HEK293 (cell line): ENCODE data around the gene B3GNT9.

Experiments used
- CTCF ChIA-PET: fragments of 350-600 bp; formaldehyde crosslinking; extraction: SDS; loops from one replicate; lab custom pipeline; 2021; ENCODE audit warnings: antibody characterized with exemption; lab: Yijun Ruan, JAX
- POLR2A ChIA-PET: fragments of 300-600 bp; formaldehyde crosslinking; extraction: SDS; loops from one replicate; lab custom pipeline; 2020; ENCODE audit warnings: antibody characterized with exemption, inconsistent platforms; lab: Yijun Ruan, JAX
- H3K27ac ChIP-seq: fragments of 200-500 bp; sonication (Bioruptor generic); 2 replicates; pipeline ENCODE4 v1.5.1; 2014; ENCODE audit warnings: low read depth, low read length, control low read depth, inconsistent platforms; ENCODE audit errors: extremely low read depth
- H3K36me3 ChIP-seq, 2 experiments: fragments of 200-500 bp in 1 of 2; sonication (Bioruptor generic) in 1 of 2; 1 replicate in 1 of 2; 2 replicates in 1 of 2; pipeline ENCODE4 v1.5.1; 2014 to 2017; ENCODE audit warnings: inconsistent platforms in 2 of 2, low read length in 2 of 2; ENCODE audit not compliant: control insufficient read depth in 2 of 2, insufficient read depth in 1 of 2
- H3K4me1 ChIP-seq: fragments of 200-500 bp; sonication (Bioruptor generic); 2 replicates; pipeline ENCODE4 v1.5.1; 2014; ENCODE audit warnings: mild to moderate bottlenecking, low read length, inconsistent platforms; ENCODE audit not compliant: control insufficient read depth, insufficient read depth
- H3K4me3 ChIP-seq: 2 replicates; pipeline ENCODE4 v1.5.1; 2011; ENCODE audit warnings: low read depth, mild to moderate bottlenecking, control low read depth, low read length, moderate library complexity
- H3K9me3 ChIP-seq: fragments of 200-500 bp; sonication (Bioruptor generic); 2 replicates; pipeline ENCODE4 v1.5.1; 2014; ENCODE audit warnings: low read depth, low read length, inconsistent platforms; ENCODE audit not compliant: control insufficient read depth, insufficient read depth
- ELK4 ChIP-seq: IDR thresholded peaks from 2 replicates; pipeline ENCODE4 v1.6.1; 2011; ENCODE audit warnings: mild to moderate bottlenecking, low read depth, low read length, borderline replicate concordance
- PBX3 ChIP-seq: sonication (generic); formaldehyde crosslinking; IDR thresholded peaks from 2 replicates; pipeline ENCODE4 v1.8.1; 2022; ENCODE audit warnings: mild to moderate bottlenecking, moderate library complexity, missing genetic modification reagents
- TRIM28 ChIP-seq: IDR thresholded peaks from 2 replicates; pipeline ENCODE4 v1.6.1; 2011; ENCODE audit warnings: low read length, control low read depth, borderline replicate concordance
- ZBTB17 ChIP-seq: fragments of 450-650 bp; formaldehyde crosslinking; IDR thresholded peaks from 2 replicates; pipeline ENCODE4 v1.5.1; 2016; ENCODE audit warnings: missing biosample characterization, missing genetic modification characterization
- ZNF202 ChIP-seq: fragments of 450-650 bp; formaldehyde crosslinking; IDR thresholded peaks from 2 replicates; pipeline ENCODE4 v1.5.1; 2016; ENCODE audit warnings: missing biosample characterization, missing genetic modification characterization, borderline replicate concordance
- ZNF449 ChIP-seq: fragments of 450-650 bp; formaldehyde crosslinking; IDR thresholded peaks from 2 replicates; pipeline ENCODE4 v1.5.1; 2017; ENCODE audit warnings: missing biosample characterization, mild to moderate bottlenecking, missing genetic modification characterization, moderate library complexity
- ZNF488 ChIP-seq: fragments of 450-650 bp; formaldehyde crosslinking; IDR thresholded peaks from 2 replicates; pipeline ENCODE4 v1.5.1; 2016; ENCODE audit warnings: missing biosample characterization, missing genetic modification characterization
- ZNF501 ChIP-seq: fragments of 450-650 bp; formaldehyde crosslinking; IDR thresholded peaks from 2 replicates; pipeline ENCODE4 v1.5.1; 2016; ENCODE audit warnings: missing biosample characterization, missing genetic modification characterization
- ZNF610 ChIP-seq: fragments of 450-650 bp; formaldehyde crosslinking; IDR thresholded peaks from 2 replicates; pipeline ENCODE4 v1.5.1; 2016; ENCODE audit warnings: missing biosample characterization, missing genetic modification characterization, borderline replicate concordance
- ZNF776 ChIP-seq: fragments of 450-650 bp; formaldehyde crosslinking; IDR thresholded peaks from 2 replicates; pipeline ENCODE4 v1.5.0; 2017; ENCODE audit warnings: missing biosample characterization, missing genetic modification characterization, borderline replicate concordance
- ZSCAN16 ChIP-seq: fragments of 450-650 bp; formaldehyde crosslinking; IDR thresholded peaks from 2 replicates; pipeline ENCODE4 v1.5.1; 2016; ENCODE audit warnings: missing biosample characterization, missing genetic modification characterization
- ZSCAN4 ChIP-seq: fragments of 450-650 bp; formaldehyde crosslinking; IDR thresholded peaks from 2 replicates; pipeline ENCODE4 v1.5.1; 2017; ENCODE audit warnings: missing biosample characterization, missing genetic modification characterization
- ZXDB ChIP-seq: fragments of 450-650 bp; formaldehyde crosslinking; IDR thresholded peaks from 2 replicates; pipeline ENCODE4 v1.5.1; 2016; ENCODE audit warnings: missing biosample characterization, missing genetic modification characterization

B3GNT9 gene

GRCh38 chr16:67144943-67145342, 5.9 kb downstream of the B3GNT9 start (continued):
- TF ChIP-seq ZSCAN16 (tag by site-specific recombination) = no peak
- no peak for TF ChIP-seq ELK4
- no peak for TF ChIP-seq PBX3 (CRISPR knock-in tag)
- no peak for TF ChIP-seq ZNF610 (tag by site-specific recombination)
- no peak for TF ChIP-seq ZXDB (tag by site-specific recombination)
- TF ChIP-seq ZBTB17 (tag by site-specific recombination) = no peak
- TF ChIP-seq, all 188 proteins: peak for 0

GRCh38 chr16:67142342-67142741, 8.5 kb downstream of the B3GNT9 start:
- POLR2A ChIA-PET = no interaction called here
- TF ChIP-seq TRIM28 (no peak), ZSCAN4 (no peak), ZNF449 (tag by site-specific recombination) (peak; percentile 96), ZNF776 (tag by site-specific recombination) (no peak)
- TF ChIP-seq, all 188 proteins: peak for 1
- H3K27ac ChIP-seq = no peak overlapping the region

GRCh38 chr16:67141391-67141790, 9.4 kb downstream of the B3GNT9 start:
- no peak overlapping the region for H3K27ac ChIP-seq
- no peaks in the 10 kb centered on the region for H3K9me3 ChIP-seq
- POLR2A ChIA-PET = no interaction called here
- CTCF ChIA-PET = interaction anchor here (0.6 to 2.9 kb wide), 5 partner anchors 10 to 180 kb away, joined by 3 to 20 read pairs (median 5); partner anchors contain the start of genes B3GNT9 and CES3
- no peaks in the 10 kb centered on the region; the same call in 1 of the 2 replicates for H3K4me1 ChIP-seq
- no peak for TF ChIP-seq ZNF488 (tag by site-specific recombination)
- no peak for TF ChIP-seq ZNF501 (tag by site-specific recombination)
- TF ChIP-seq ZNF202 (tag by site-specific recombination) = no peak
- H3K36me3 ChIP-seq = peaks cover 16 to 97% of the 10 kb centered on the region in 2 experiments; a peak in 2 of 3 replicates
- no peak overlapping the region for H3K4me3 ChIP-seq

More at GRCh38 chr16:67142342-67142741, 8.5 kb downstream of the B3GNT9 start:
- CTCF ChIA-PET = interaction anchor here (0.6 to 2.9 kb wide), 2 partner anchors 13 to 163 kb away, joined by 3 to 20 read pairs; no protein-coding TSS in a partner anchor
- Histone ChIP-seq H3K36me3 (peaks cover 13 to 97% of the 10 kb centered on the region in 2 experiments; a peak in 2 of 3 replicates), H3K4me3 (no peak overlapping the region), H3K4me1 (no peaks in the 10 kb centered on the region; the same call in 1 of the 2 replicates), H3K9me3 (no peaks in the 10 kb centered on the region)
